Adrenal gland (tissue), 12 donors: ENCODE data around the gene TNFRSF12A. TPM values are rescaled to one million over a fixed set of nuclear protein-coding genes. Genes with fewer than 3 reads are reported as not detected.
"Not testable (repeated sequence)": the region's sequence is repeated elsewhere in the genome, so short reads cannot be mapped to it uniquely, and the experiment has no call there.

Experiments
- DNase-seq, 7 donors: peaks; one replicate each; pipeline ENCODE4 v3.0.0-alpha.2; 2019 to 2020
- H3K27ac ChIP-seq, 5 donors: fragments of 200-600 bp; sonication (generic) in 4 of 5; 1 replicate in 3 of 5; 2 replicates in 2 of 5; pipeline versions ENCODE4 v1.5.1 to v1.8.0; 2016 to 2020; ENCODE audit warnings: mild to moderate bottlenecking in 1 of 5
- H3K27me3 ChIP-seq: fragments of 200-600 bp; 2 replicates; pipeline ENCODE4 v1.8.0; 2021
- H3K36me3 ChIP-seq, 2 donors: fragments of 200-600 bp; replicated peaks in 1 of 2; 1 replicate in 1 of 2; 2 replicates in 1 of 2; pipeline versions ENCODE4 v1.5.1 to v1.8.0; 2018 to 2022
- H3K4me1 ChIP-seq, 2 donors: fragments of 200-600 bp; replicated peaks in 1 of 2; 1 replicate in 1 of 2; 2 replicates in 1 of 2; pipeline versions ENCODE4 v1.5.1 to v1.8.0; 2018 to 2021
- H3K4me3 ChIP-seq, 4 donors: fragments of 200-600 bp; sonication (generic) in 3 of 4; one replicate each; pipeline ENCODE4 v1.5.1; 2016 to 2018
- H3K9me3 ChIP-seq, 3 donors: fragments of 200-600 bp; sonication (generic) in 1 of 3; replicated peaks in 1 of 3; 1 replicate in 2 of 3; 2 replicates in 1 of 3; pipeline versions ENCODE4 v1.5.1 to v1.8.0; 2016 to 2021
- CTCF ChIP-seq, 6 experiments: fragments of 450-650 bp in 4 of 6; fragments of 200-600 bp in 2 of 6; sonication (generic) in 1 of 6; IDR thresholded peaks; 1 replicate in 5 of 6; 2 replicates in 1 of 6; pipeline versions ENCODE4 v1.5.1 to v1.8.0; 2016 to 2021; ENCODE audit warnings: antibody characterized with exemption in 6 of 6, mild to moderate bottlenecking in 2 of 6, moderate library complexity in 1 of 6
- POLR2A ChIP-seq, 2 donors: fragments of 450-650 bp; IDR thresholded peaks; one replicate each; pipeline ENCODE4 v1.6.1; 2017; ENCODE audit warnings: antibody characterized with exemption in 2 of 2, mild to moderate bottlenecking in 2 of 2, moderate library complexity in 1 of 2
- WGBS, 4 donors: extraction: QIAGEN DNeasy Blood & Tissue Kit in 2 of 4; methylation state at CpG; one replicate each; pipeline versions ENCODE4 v1.1.5 to v1.1.7; 2013 to 2017; 5-methylcytosine and 5-hydroxymethylcytosine counted together
- intact Hi-C, 2 donors: fragments of 100-400 bp; cut with DNase I; formaldehyde crosslinking; loops; one replicate each; pipeline versions ENCODE4 v1.14.1 to v1.15.0; 2022 to 2023
- polyA plus RNA-seq, 3 donors: library from polyadenylated mRNA; stranded (reverse); fragments of 200-250 nt in 2 of 3; fragments of 350-450 nt in 1 of 3; fragmentation: Illumina TruSeq in 1 of 3; extraction: RNeasy Lipid Tissue Mini Kit (QIAGEN cat#74804) in 1 of 3; gene quantifications; one replicate each; pipeline ENCODE4 v1.2.3, GENCODE V29; 2013 to 2014
- small RNA-seq, 2 donors: library from RNA; depleted of rRNA; stranded (forward); fragments of <200 nt; gene quantifications; one replicate each; pipeline ENCODE3, GENCODE V24; 2016
- total RNA-seq, 9 donors: library from RNA; depleted of rRNA in 4 of 9; stranded (reverse); fragments of >200 nt in 4 of 9; fragments of 120-200 nt in 1 of 9; fragmentation: NEBNext Ultra II Directional in 1 of 9; extraction: Animal tissue kit (Norgen Biotek cat#: 25700) in 1 of 9; gene quantifications; one replicate each; pipeline versions ENCODE4 v1.1.0 to v1.2.4, GENCODE V29; 2013 to 2023
- donor health status: healthy with polysubstance abuse.
- donor health status: Bipolar disorder and iron deficiency.
- donor health status: DM: yes; HTN: yes; CAD: no.
- donor health status: DM: no; HTN: no; CAD: no.
- donor health status: DM: no; HTN: no; CAD: no.
- donor health status: DM: yes; HTN: yes; CAD: no.

Gene TNFRSF12A
- total and polyA plus RNA-seq, 12 donors, result 8.8 to 175 (median 42.6) TPM

- Histone ChIP-seq H3K27ac (no peak overlapping the region), H3K27me3 (no peaks in the 10 kb centered on the region), H3K4me1 (peaks cover 0 to 12% of the 10 kb centered on the region in 2 donors), H3K36me3 (no peaks in the 10 kb centered on the region), H3K9me3 (no peaks in the 10 kb centered on the region), H3K4me3 (no peak overlapping the region)
- DNase-seq, result no peak
- 62 to 72% (median 63%) methylated on average over 2 to 4 of the region's 4 CpGs for WGBS, 4 donors
- TF ChIP-seq POLR2A (IDR thresholded peaks at IDR 0.05) (no peak), CTCF (IDR thresholded peaks at IDR 0.05) (no peak)
- intact Hi-C loops, result no loop called here
Observed at GRCh38 chr16:3068487-3068886, 48.3 kb downstream of the TNFRSF12A start.

GRCh38 chr16:3069146-3069545 is 49.0 kb downstream of the TNFRSF12A start:
- intact Hi-C loops, H3K27ac ChIP-seq: not testable (repeated sequence)
- 85 to 90% (median 88%) methylated on average over 8 to 10 of the region's 11 CpGs for whole genome bisulfite sequencing, 4 donors

GRCh38 chr16:3070608-3071111 is 50.5 kb downstream of the TNFRSF12A start:
- no peak overlapping the region for H3K27ac ChIP-seq
- H3K27me3 ChIP-seq, result no peaks in the 10 kb centered on the region
- peaks cover 0 to 1% of the 10 kb centered on the region in 2 donors for H3K4me1 ChIP-seq
- H3K9me3 ChIP-seq, result no peaks in the 10 kb centered on the region
- intact Hi-C loops, result loop anchor here in 1 of 2 donors (10.0 kb wide), 1 partner anchor 266 kb away; no protein-coding TSS in a partner anchor
- no peak for DNase-seq
- H3K36me3 ChIP-seq, result no peaks in the 10 kb centered on the region
- H3K4me3 ChIP-seq, result no peak overlapping the region
- WGBS, 4 donors, result 80 to 94% (median 91%) methylated on average over 5 to 9 of the region's 9 CpGs
- TF ChIP-seq POLR2A (IDR thresholded peaks at IDR 0.05) (no peak), CTCF (IDR thresholded peaks at IDR 0.05) (no peak)

More at GRCh38 chr16:3069146-3069545, 49.0 kb downstream of the TNFRSF12A start:
- H3K36me3 ChIP-seq, H3K9me3 ChIP-seq, H3K27me3 ChIP-seq, DNase-seq, H3K4me3 ChIP-seq: not testable (repeated sequence)
- peaks cover 0 to 12% of the 10 kb centered on the region in 2 donors for H3K4me1 ChIP-seq

- no peak overlapping the region for H3K27ac ChIP-seq
- H3K4me1 ChIP-seq, result no peaks in the 10 kb centered on the region
- DNase-seq, result no peak
- H3K9me3 ChIP-seq, result no peaks in the 10 kb centered on the region
- no peak for TF ChIP-seq POLR2A (IDR thresholded peaks at IDR 0.05)
- no peak for TF ChIP-seq CTCF (IDR thresholded peaks at IDR 0.05)
- 82 to 92% (median 87%) methylated on average over 7 of the region's 7 CpGs for WGBS, 4 donors
- no peaks in the 10 kb centered on the region for H3K36me3 ChIP-seq
- no peak overlapping the region for H3K4me3 ChIP-seq
- no peaks in the 10 kb centered on the region for H3K27me3 ChIP-seq
- intact Hi-C loops, result loop anchor here in 1 of 2 donors (10.0 kb wide), 1 partner anchor 267 kb away; no protein-coding TSS in a partner anchor
Observed at GRCh38 chr16:3071655-3072054, 51.5 kb downstream of the TNFRSF12A start.

Small RNA genes lying within 50 kb of the gene (small RNA-seq; reads per million reads assigned to genes)
- gene LINC00514, result 0 reads per million in 2 donors

Other genes with a start within 250 kb of the TNFRSF12A start
- gene ELOB, start 243.1 kb upstream of the TNFRSF12A start, total RNA-seq, result 100 to 1,000 TPM in 8 of 9 donors, 10 to 100 TPM in 1; 98.2 to 730 (median 323) TPM
- 1,000 to 10,000 TPM in 1 of 3 donors, 100 to 1,000 TPM in 1, 10 to 100 TPM in 1; 72.7 to 1,030 (median 891) TPM for gene ELOB, start 243.1 kb upstream of the TNFRSF12A start, polyA plus RNA-seq
- gene PRSS33, start 232.8 kb upstream of the TNFRSF12A start, total RNA-seq, result not detected
- gene PRSS33, start 232.8 kb upstream of the TNFRSF12A start, polyA plus RNA-seq, result not detected
- gene PRSS41, start 221.9 kb upstream of the TNFRSF12A start, total RNA-seq, result not detected
- gene PRSS41, start 221.9 kb upstream of the TNFRSF12A start, polyA plus RNA-seq, result not detected
- gene PRSS21, start 203.1 kb upstream of the TNFRSF12A start, total RNA-seq, result under 1 TPM in 3 of 9 donors, not detected in 6; 0.72 to 0.88 (median 0.83) TPM
- gene PRSS21, start 203.1 kb upstream of the TNFRSF12A start, polyA plus RNA-seq, result 1 to 10 TPM in 1 of 3 donors, under 1 TPM in 2; 0.20 to 2.6 (median 0.98) TPM
- gene ZG16B, start 190.1 kb upstream of the TNFRSF12A start, total RNA-seq, result 100 to 1,000 TPM in 1 of 9 donors, 1 to 10 TPM in 3, under 1 TPM in 3, not detected in 2; 0.41 to 119 (median 1.2) TPM
- under 1 TPM in 2 of 3 donors, not detected in 1; 0.35 to 0.81 TPM for gene ZG16B, start 190.1 kb upstream of the TNFRSF12A start, polyA plus RNA-seq
- gene PRSS22, start 162.2 kb upstream of the TNFRSF12A start, total RNA-seq, result under 1 TPM in 2 of 9 donors, not detected in 7; 0.32 to 0.41 TPM
- gene PRSS22, start 162.2 kb upstream of the TNFRSF12A start, polyA plus RNA-seq, result under 1 TPM in 1 of 3 donors, not detected in 2; 0.07 TPM
- 100 to 1,000 TPM in 4 of 9 donors, 10 to 100 TPM in 5; 28.8 to 232 (median 69.9) TPM for gene FLYWCH2, start 137.2 kb upstream of the TNFRSF12A start, total RNA-seq
- gene FLYWCH2, start 137.2 kb upstream of the TNFRSF12A start, polyA plus RNA-seq, result 10 to 100 TPM; 16.7 to 87.1 (median 49.5) TPM
- gene FLYWCH1, start 108.4 kb upstream of the TNFRSF12A start, total RNA-seq, result 10 to 100 TPM; 13.6 to 89.8 (median 46.4) TPM
- gene FLYWCH1, start 108.4 kb upstream of the TNFRSF12A start, polyA plus RNA-seq, result 10 to 100 TPM in 2 of 3 donors, 1 to 10 TPM in 1; 3.3 to 79.7 (median 55.6) TPM
- not detected for gene KREMEN2, start 56.1 kb upstream of the TNFRSF12A start, total RNA-seq
- gene KREMEN2, start 56.1 kb upstream of the TNFRSF12A start, polyA plus RNA-seq, result not detected
- gene PAQR4, start 51.0 kb upstream of the TNFRSF12A start, total RNA-seq, result 10 to 100 TPM in 7 of 9 donors, 1 to 10 TPM in 2; 7.4 to 17.0 (median 13.2) TPM
- 10 to 100 TPM in 1 of 3 donors, 1 to 10 TPM in 2; 4.1 to 14.6 (median 8.1) TPM for gene PAQR4, start 51.0 kb upstream of the TNFRSF12A start, polyA plus RNA-seq
- gene PKMYT1, start 39.9 kb upstream of the TNFRSF12A start, total RNA-seq, result 1 to 10 TPM in 8 of 9 donors, under 1 TPM in 1; 0.46 to 7.0 (median 2.9) TPM
- gene PKMYT1, start 39.9 kb upstream of the TNFRSF12A start, polyA plus RNA-seq, result 1 to 10 TPM; 1.0 to 3.7 (median 2.0) TPM
- gene CLDN9, start 7.4 kb upstream of the TNFRSF12A start, total RNA-seq, result under 1 TPM in 2 of 9 donors, not detected in 7; 0.28 to 0.31 TPM
- gene CLDN9, start 7.4 kb upstream of the TNFRSF12A start, polyA plus RNA-seq, result 1 to 10 TPM in 1 of 3 donors, under 1 TPM in 1, not detected in 1; 0.34 to 1.4 TPM
- under 1 TPM in 2 of 9 donors, not detected in 7; 0.46 to 0.47 TPM for gene CLDN6, start 2.2 kb upstream of the TNFRSF12A start, total RNA-seq
- gene CLDN6, start 2.2 kb upstream of the TNFRSF12A start, polyA plus RNA-seq, result not detected
- 100 to 1,000 TPM in 1 of 9 donors, 10 to 100 TPM in 8; 35.4 to 138 (median 62.7) TPM for gene HCFC1R1, start 3.6 kb downstream of the TNFRSF12A start, total RNA-seq
- gene HCFC1R1, start 3.6 kb downstream of the TNFRSF12A start, polyA plus RNA-seq, result 100 to 1,000 TPM in 2 of 3 donors, 10 to 100 TPM in 1; 29.7 to 609 (median 462) TPM
- 10 to 100 TPM; 14.9 to 24.3 (median 17.3) TPM for gene THOC6, start 3.7 kb downstream of the TNFRSF12A start, total RNA-seq
- gene THOC6, start 3.7 kb downstream of the TNFRSF12A start, polyA plus RNA-seq, result 100 to 1,000 TPM in 1 of 3 donors, 10 to 100 TPM in 1, 1 to 10 TPM in 1; 9.0 to 107 (median 78.6) TPM
- under 1 TPM in 2 of 9 donors, not detected in 7; 0.14 to 0.31 TPM for gene BICDL2, start 16.6 kb downstream of the TNFRSF12A start, total RNA-seq
- under 1 TPM in 2 of 3 donors, not detected in 1; 0.20 to 0.24 TPM for gene BICDL2, start 16.6 kb downstream of the TNFRSF12A start, polyA plus RNA-seq
- gene MMP25, start 26.2 kb downstream of the TNFRSF12A start, total RNA-seq, result under 1 TPM in 8 of 9 donors, not detected in 1; 0.11 to 0.65 (median 0.35) TPM
- gene MMP25, start 26.2 kb downstream of the TNFRSF12A start, polyA plus RNA-seq, result 1 to 10 TPM in 1 of 3 donors, under 1 TPM in 2; 0.09 to 3.1 (median 0.47) TPM
- gene IL32, start 45.3 kb downstream of the TNFRSF12A start, total RNA-seq, result 100 to 1,000 TPM in 1 of 9 donors, 10 to 100 TPM in 6, 1 to 10 TPM in 2; 3.9 to 106 (median 22.0) TPM
- 100 to 1,000 TPM in 2 of 3 donors, 10 to 100 TPM in 1; 19.9 to 127 (median 118) TPM for gene IL32, start 45.3 kb downstream of the TNFRSF12A start, polyA plus RNA-seq
- gene ZSCAN10, start 78.9 kb downstream of the TNFRSF12A start, total RNA-seq, result under 1 TPM in 3 of 9 donors, not detected in 6; 0.11 to 0.50 (median 0.15) TPM
- gene ZSCAN10, start 78.9 kb downstream of the TNFRSF12A start, polyA plus RNA-seq, result under 1 TPM in 1 of 3 donors, not detected in 2; 0.13 TPM
- gene ZNF205, start 92.2 kb downstream of the TNFRSF12A start, total RNA-seq, result 10 to 100 TPM in 8 of 9 donors, 1 to 10 TPM in 1; 6.3 to 25.5 (median 13.3) TPM
- 10 to 100 TPM in 2 of 3 donors, 1 to 10 TPM in 1; 3.8 to 86.1 (median 33.9) TPM for gene ZNF205, start 92.2 kb downstream of the TNFRSF12A start, polyA plus RNA-seq
- 10 to 100 TPM in 7 of 9 donors, 1 to 10 TPM in 2; 2.6 to 19.3 (median 12.6) TPM for gene ZNF213, start 114.7 kb downstream of the TNFRSF12A start, total RNA-seq
- gene ZNF213, start 114.7 kb downstream of the TNFRSF12A start, polyA plus RNA-seq, result 10 to 100 TPM in 2 of 3 donors, 1 to 10 TPM in 1; 4.2 to 19.5 (median 10.4) TPM
- gene OR1F1, start 167.8 kb downstream of the TNFRSF12A start, total RNA-seq, result not detected
- not detected for gene OR1F1, start 167.8 kb downstream of the TNFRSF12A start, polyA plus RNA-seq
- 10 to 100 TPM in 3 of 9 donors, 1 to 10 TPM in 6; 4.4 to 15.4 (median 8.6) TPM for gene ZNF200, start 214.8 kb downstream of the TNFRSF12A start, total RNA-seq
- gene ZNF200, start 214.8 kb downstream of the TNFRSF12A start, polyA plus RNA-seq, result 1 to 10 TPM; 5.4 to 7.8 (median 6.2) TPM
- 1 to 10 TPM in 8 of 9 donors, under 1 TPM in 1; 0.39 to 7.8 (median 4.1) TPM for gene MEFV, start 236.3 kb downstream of the TNFRSF12A start, total RNA-seq
- under 1 TPM; 0.40 to 0.72 (median 0.71) TPM for gene MEFV, start 236.3 kb downstream of the TNFRSF12A start, polyA plus RNA-seq